Measurements from ENCODE around the gene SESN3. TPM values are rescaled to one million over a fixed set of nuclear protein-coding genes. Genes with fewer than 3 reads are reported as not detected.

SESN3 gene
- 10.5 and 14.7 TPM in 2 replicates for total RNA-seq

GRCh38 chr11:95231127-95231880 is at the start of gene SESN3:
TSS of gene SESN3 (minus strand) at chr11:95231202. CDS start at chr11:95230860, 342 bp downstream.

Other genes with a start within 250 kb of the SESN3 start
- not detected in 2 replicates for gene KDM4E, start 205.9 kb downstream of the SESN3 start, total RNA-seq
- gene KDM4F, start 181.8 kb downstream of the SESN3 start, total RNA-seq: not detected in 2 replicates
- gene SRSF8, start 164.3 kb downstream of the SESN3 start, total RNA-seq: 12.1 and 17.2 TPM in 2 replicates
- gene ENDOD1, start 141.4 kb downstream of the SESN3 start, total RNA-seq: 25.9 and 48.9 TPM in 2 replicates